COLO668 (cell line): ENCODE data around the gene NR3C2.
"Not testable (repeated sequence)": the region's sequence is repeated elsewhere in the genome, so short reads cannot be mapped to it uniquely, and the experiment has no call there.

ENCODE experiments used
- DNase-seq: peaks from one replicate; lab custom pipeline; 2025; ENCODE audit not compliant: unreplicated experiment; lab: John Stamatoyannopoulos, UW

The NR3C2 gene

GRCh38 chr4:148369919-148370318, 72.3 kb downstream of the NR3C2 start:
- DNase-seq, result no peak

DNA sequence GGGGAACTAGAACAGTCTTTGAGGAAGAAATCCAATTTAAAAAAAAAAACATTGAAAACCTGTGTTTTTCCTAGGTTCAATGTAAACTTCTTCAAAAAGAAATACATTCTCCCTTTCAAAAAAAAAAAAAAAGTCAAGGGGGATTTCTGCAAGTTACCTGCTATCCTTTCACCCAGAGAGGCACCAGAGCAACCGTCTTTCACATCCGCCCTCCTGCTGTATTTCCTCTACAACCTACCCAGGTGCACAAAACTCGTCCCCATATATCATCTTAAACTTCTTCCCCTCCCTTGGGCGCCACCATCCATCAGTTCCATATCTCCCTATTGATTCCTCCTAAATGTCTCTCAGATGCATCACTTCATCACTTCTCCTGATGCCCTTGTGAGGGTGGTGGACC, 74.5 kb downstream of the NR3C2 start:
- DNase-seq, result no peak

DNA sequence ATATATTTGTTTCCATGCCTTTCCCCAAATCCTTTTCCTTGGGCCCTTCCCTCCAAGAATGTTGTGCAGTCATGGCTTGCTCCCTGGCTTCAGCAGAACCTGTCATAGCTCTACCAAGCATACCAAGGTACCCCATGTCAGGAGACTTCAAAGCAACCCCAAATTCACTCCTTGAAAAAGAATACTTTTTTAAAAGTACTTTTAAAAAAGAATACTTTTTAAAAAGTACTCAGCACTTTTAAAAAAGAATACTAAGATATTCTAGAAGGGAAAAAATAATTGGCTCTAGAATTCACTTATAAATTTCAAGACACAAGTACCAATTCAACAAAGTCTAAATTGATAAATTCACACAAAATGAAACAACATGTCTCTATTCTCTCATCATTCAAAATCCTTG, 76.0 kb downstream of the NR3C2 start:
- DNase-seq, result no peak

DNA sequence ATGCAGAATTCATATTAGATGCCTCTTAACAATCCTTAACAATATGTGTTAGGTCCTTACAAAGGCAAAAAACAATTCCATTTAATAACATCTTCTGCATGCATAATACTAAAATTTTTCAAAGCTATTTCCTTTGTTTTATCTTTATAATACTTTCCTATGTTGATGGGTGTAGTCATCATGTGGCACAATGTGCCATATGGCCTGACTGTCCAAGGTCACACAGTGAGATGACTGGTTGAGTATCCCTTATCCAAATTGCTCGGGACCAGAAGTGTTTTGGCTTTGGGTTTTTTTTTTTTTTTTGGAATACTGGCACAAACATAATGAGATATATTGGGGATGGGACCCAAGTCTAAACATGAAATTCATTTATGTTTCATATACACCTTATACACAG, 77.7 kb downstream of the NR3C2 start:
- DNase-seq, result no peak

DNA sequence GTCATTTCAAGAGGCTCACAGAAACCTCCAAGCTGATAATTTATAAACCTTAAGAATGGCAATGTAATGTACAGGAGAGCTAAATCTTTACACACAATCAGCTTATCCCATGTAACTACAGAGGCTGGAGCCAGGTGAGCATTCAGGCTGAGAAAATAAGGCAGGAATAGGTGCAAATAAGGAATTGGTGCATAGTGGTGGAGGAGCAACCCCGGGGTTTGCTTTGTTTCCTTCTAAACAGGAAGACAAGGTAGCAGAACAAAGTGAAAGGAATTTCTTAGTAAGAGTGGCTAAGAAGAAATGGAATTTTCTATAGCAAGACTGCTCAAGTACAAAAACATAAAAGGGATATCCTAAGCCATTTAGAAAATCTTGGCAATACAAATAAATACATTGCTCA, 82.4 kb downstream of the NR3C2 start:
- DNase-seq, result no peak

DNA sequence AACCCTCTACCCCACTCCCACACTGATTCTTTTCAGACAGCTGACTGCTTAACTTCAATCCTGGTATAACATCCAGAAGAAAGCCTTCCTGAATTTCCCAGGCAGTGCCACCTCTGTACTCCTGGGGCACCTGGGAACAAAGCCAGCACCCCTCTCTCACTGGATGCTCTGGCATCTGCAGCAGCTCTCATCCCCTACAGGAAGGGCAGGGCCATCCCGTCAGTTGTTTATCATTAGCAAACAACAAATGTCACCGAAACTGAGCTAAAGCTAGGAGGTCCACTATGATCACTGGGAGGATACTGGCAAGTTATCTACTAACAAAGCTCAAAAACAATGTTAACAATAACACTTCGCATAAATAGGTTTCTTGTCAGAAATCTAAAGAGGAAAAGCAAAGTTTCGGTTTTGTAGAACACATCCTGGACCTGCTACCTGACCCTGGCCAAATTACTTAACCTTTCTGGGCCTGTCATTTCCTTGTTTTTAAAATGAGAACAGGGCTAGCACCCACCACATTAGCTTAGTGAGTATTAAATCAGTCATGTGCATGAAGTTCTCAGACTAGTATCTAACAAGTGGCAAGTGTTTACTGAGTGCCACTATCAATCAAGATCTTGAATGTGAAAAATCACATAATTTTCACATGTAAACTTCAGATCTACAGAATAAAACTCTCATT, 86.6 kb downstream of the NR3C2 start:
- no peak for DNase-seq

- DNase-seq, result no peak
These were observed 88.0 kb downstream of the NR3C2 start for GRCh38 chr4:148354186-148354585.

DNA sequence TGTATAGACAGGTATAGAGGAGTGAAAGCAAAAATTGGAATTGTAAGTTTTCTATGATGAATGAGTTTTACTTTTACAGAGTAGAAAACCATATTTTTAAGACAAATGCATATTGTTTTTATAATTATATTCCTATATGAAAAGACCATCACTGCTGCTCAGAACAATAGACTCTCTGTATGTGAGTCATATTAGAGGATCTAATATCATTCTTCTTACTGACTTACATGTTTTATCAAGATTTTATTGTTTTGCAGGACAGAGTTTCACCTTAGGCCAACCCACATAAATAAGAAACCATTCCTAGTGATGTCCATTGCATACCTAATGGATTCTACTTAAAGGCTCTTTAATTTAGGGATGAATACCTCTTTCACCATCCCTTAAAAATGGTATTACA, 88.6 kb downstream of the NR3C2 start:
- no peak for DNase-seq

DNA sequence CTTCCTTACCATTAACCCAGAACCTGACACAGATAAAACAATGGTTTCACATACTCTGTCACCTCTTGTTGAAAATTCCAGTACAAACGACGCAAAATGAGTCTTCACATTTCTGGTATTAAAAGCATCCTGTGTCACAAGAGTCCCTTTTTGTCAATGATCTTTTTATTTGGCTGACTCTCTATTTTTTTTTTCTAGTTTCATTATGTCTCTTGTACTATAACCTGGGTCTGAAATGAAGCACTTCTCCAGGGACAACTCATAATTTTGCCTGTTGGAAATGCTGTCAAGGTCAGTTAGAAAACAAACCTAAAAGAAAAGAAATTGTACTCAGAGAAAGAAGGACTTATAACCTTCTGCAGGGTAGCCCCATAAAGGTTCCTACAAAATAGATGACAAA, 93.1 kb downstream of the NR3C2 start:
- no peak for DNase-seq

GRCh38 chr4:148346657-148347056, 95.6 kb downstream of the NR3C2 start:
- no peak for DNase-seq

- no peak for DNase-seq
These were observed 96.7 kb downstream of the NR3C2 start for GRCh38 chr4:148345509-148345908.

DNA sequence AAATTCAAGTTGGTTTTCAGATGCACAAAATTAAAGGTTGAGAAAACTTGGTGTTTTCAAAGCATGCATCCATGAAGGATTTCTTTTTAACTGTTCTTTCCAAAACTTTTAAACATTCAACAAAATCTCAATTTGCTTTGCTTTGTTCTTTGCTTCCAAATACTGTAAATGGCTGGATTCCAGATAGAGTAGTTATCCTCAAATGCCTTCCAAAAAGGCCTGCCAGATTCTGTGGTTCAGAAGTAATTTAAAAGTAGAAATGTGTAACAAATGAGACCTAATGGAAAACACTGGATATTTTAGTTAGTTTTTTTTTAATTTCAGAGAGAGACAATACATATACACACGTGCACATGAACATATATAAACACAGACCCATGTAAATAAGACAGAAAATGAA, 97.3 kb downstream of the NR3C2 start:
- no peak for DNase-seq

- DNase-seq, result no peak
These were observed 97.9 kb downstream of the NR3C2 start for GRCh38 chr4:148344352-148344751.

DNA sequence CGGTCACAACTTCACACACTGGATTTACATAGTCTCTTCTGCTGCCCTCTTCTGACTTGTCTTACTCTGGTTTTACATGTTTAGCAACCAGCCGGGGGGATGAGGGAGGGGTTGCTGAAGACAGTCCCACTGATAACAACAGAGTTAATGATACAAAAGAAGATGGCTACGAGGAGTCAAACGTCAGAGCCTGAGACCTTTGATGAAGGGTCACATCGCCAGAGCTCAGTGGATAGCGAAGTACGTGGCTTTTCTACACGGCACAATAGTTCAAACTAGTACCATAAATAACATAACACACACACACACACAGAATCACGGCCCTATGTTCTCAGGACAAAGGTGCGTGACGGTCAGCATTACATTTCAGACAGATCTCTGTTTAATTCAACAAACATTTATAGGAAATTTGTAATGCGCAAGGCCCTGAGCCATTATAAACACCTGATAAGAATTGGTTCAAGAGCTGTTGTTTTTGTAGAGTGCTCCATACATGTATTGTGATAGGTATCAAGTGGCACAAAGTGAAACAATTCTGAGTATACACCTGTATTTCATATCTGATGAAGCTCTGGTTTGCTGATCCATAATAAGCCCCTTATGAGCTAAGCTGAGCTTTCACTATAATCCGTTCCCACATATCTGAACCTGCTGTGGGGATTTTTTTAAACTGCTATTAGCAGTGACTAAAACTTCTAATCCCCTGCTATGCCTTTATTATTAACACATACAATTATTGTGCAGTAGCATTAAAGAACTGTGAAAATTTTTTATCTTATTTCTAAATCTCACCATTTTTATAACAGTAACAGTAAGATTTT, 100.0 kb downstream of the NR3C2 start:
- no peak for DNase-seq

- no peak for DNase-seq
These were observed 107.1 kb downstream of the NR3C2 start for GRCh38 chr4:148335133-148335532.

DNA sequence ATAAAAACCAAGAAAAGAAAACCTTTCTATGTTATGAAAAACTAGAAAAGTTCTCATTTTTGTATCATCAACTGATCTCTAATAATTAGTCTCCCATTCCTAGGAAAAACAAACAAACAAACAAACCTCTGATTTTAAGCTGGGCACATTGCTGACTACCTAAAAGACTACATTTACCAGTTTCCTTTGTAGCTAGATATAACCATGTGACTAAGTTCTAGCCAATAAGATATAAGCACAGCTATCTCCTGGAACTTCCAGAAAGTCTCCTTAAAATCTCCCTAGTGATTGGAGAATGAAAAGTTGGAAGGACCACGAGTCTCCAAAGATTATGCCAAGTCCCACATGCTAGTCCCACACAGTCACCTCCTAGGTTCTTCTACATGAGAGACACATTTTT, 108.9 kb downstream of the NR3C2 start:
- DNase-seq, result no peak

GRCh38 chr4:148332486-148332885, 109.7 kb downstream of the NR3C2 start:
- DNase-seq, result no peak

- DNase-seq, result no peak
These were observed 111.5 kb downstream of the NR3C2 start for GRCh38 chr4:148330724-148331123.

- no peak for DNase-seq
These were observed 112.1 kb downstream of the NR3C2 start for GRCh38 chr4:148330161-148330560.

GRCh38 chr4:148329751-148330150, 112.5 kb downstream of the NR3C2 start:
- no peak for DNase-seq

GRCh38 chr4:148327683-148328082, 114.5 kb downstream of the NR3C2 start:
- DNase-seq, result no peak

DNA sequence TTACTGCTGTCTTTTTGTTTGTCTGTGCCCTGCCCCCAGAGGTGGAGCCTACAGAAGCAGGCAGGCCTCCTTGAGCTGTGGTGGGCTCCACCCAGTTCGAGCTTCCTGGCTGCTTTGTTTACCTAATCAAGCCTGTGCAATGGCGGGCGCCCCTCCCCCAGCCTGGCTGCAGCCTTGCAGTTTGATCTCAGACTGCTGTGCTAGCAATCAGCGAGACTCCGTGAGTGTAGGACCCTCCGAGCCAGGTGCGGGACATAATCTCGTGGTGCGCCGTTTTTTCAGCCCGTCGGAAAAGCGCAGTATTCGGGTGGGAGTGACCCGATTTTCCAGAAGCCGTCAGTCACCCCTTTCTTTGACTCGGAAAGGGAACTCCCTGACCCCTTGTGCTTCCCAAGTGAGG, 118.9 kb downstream of the NR3C2 start:
- DNase-seq, result not testable (repeated sequence)

DNA sequence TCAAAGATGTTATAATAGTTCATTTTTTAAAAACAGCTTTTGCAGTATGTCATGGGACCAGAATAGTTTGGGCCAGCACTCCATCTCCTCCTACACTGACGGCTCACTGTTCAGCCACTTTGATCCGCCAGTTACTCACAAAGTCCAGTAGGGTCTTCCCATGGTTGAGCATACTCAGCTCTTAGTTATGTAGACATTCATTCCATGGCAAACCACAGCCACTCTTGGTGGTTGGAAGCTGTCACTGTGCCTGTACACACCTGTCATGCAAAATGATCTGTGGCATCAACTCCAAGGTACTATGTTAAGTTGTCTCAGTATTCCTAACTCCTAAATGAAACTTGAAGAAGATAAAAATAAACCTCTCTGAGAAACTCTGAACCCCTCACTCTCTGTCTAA, 127.2 kb downstream of the NR3C2 start:
- no peak for DNase-seq
